ENCODE measurements around the gene IL20RB. TPM values are rescaled to one million over a fixed set of nuclear protein-coding genes. Genes with fewer than 3 reads are reported as not detected.
"Not testable (repeated sequence)": the region's sequence is repeated elsewhere in the genome, so short reads cannot be mapped to it uniquely, and the experiment has no call there.

Gene IL20RB
- total RNA-seq, 1 experiment from 2014 or later: 3.3 TPM

GRCh38 chr3:136939489-136939888 is 18.3 kb upstream of the IL20RB start:
- in situ Hi-C loops (cut with HindIII; ENCODE audit: low sequenced_read_pairs): no loop called here
- DNase-seq (ENCODE audit: low spot score): no peak

- DNase-seq (ENCODE audit: low spot score): no peak
- in situ Hi-C loops (cut with HindIII; ENCODE audit: low sequenced_read_pairs): no loop called here
Observed at GRCh38 chr3:136942803-136943202, 15.0 kb upstream of the IL20RB start.

- no peak for DNase-seq (ENCODE audit: low spot score)
- in situ Hi-C loops (cut with HindIII; ENCODE audit: low sequenced_read_pairs): no loop called here
Observed at GRCh38 chr3:136943436-136943835, 14.3 kb upstream of the IL20RB start.

DNA sequence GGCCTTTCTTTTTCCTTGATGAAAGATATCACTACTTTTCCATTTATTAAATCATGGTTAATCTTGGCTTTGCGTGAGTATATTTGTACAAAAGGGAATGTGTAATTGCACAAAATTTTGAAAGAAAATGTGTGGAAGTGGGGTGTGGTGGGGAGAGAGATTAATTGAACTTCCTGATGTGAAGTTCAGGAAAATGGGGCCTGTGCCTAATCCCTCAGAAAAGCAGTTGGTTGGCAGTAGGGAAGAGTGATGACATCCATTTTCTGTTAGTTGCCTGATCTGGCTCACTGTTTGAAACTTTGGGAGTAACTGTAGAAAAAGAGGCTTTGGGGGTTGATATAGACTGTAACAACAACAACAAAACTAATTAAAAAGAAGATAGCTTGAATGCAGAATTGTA is 10.8 kb upstream of the IL20RB start:
- in situ Hi-C loops (cut with HindIII; ENCODE audit: low sequenced_read_pairs): no loop called here
- DNase-seq (ENCODE audit: low spot score): no peak

- in situ Hi-C loops (cut with HindIII; ENCODE audit: low sequenced_read_pairs): no loop called here
- DNase-seq (ENCODE audit: low spot score): no peak
Observed at GRCh38 chr3:136947477-136947876, 10.3 kb upstream of the IL20RB start.

- in situ Hi-C loops (cut with HindIII; ENCODE audit: low sequenced_read_pairs): no loop called here
- no peak for DNase-seq (ENCODE audit: low spot score)
Observed at GRCh38 chr3:136949146-136949545, 8.6 kb upstream of the IL20RB start.

DNA sequence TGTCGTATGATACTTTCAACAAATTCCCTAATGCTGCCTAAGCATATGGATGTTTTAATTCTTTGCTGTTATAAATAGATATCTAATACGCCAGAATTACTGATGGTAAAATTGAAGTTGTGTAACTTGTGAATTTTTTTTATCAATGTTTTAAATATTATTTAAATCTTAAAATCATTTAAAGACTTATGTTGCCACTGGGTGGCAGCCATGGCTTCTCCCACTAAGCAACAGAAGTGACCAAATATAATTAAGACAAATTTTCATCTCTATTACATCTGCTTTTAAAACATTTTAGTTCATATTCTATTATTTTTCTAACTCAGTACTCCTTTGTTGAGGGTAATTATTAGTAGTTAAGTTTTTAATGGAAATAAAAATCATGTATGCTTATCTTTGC is 8.1 kb upstream of the IL20RB start:
- no peak for DNase-seq (ENCODE audit: low spot score)
- in situ Hi-C loops (cut with HindIII; ENCODE audit: low sequenced_read_pairs): no loop called here

- DNase-seq (ENCODE audit: low spot score): no peak
- in situ Hi-C loops (cut with HindIII; ENCODE audit: low sequenced_read_pairs): no loop called here
Observed at GRCh38 chr3:136950623-136951022, 7.2 kb upstream of the IL20RB start.

DNA sequence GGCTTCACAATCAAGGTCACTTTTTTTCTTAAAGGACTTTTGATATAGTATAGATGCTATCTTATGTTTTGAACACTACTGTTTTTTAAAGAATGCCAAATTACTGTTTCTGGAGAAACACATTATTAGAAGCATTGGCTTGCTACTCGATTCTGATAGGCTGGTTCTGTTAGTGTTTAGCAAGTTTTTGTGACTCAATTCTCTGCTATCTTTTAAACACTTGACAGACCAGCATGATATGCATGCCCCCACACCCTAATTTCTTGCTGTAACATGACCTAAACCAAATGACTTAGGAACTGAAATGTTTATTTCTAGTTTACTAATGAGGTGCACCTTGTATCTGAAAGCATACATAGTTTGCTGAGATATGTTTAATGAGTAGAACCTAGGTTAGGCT is 5.5 kb upstream of the IL20RB start:
- DNase-seq (ENCODE audit: low spot score): no peak
- in situ Hi-C loops (cut with HindIII; ENCODE audit: low sequenced_read_pairs): no loop called here

GRCh38 chr3:136954251-136954650 is 3.5 kb upstream of the IL20RB start:
- DNase-seq (ENCODE audit: low spot score): no peak
- in situ Hi-C loops (cut with HindIII; ENCODE audit: low sequenced_read_pairs): no loop called here

GRCh38 chr3:136954980-136955780 is 2.6 kb upstream of the IL20RB start:
- DNase-seq (ENCODE audit: low spot score): no peak
- in situ Hi-C loops (cut with HindIII; ENCODE audit: low sequenced_read_pairs): no loop called here

DNA sequence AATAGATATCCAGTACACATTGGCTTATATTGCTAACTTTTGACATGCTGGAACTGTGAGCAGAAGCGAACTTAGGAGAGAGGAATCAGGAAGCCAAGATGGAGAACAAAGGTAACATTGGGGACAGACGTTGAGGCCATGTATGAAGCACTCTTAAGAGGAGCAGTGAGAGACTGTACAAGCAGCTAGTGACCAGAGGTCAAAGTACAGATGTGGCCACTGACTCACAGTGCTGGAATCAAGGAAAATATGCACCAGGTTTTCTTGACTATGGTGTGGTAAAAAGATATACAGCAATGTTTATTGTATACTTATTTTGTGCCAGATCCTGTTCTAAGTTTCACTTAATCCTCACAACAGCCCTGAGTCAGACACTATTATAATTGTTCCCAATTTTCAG is 2.0 kb upstream of the IL20RB start:
- in situ Hi-C loops (cut with HindIII; ENCODE audit: low sequenced_read_pairs): no loop called here
- DNase-seq (ENCODE audit: low spot score): no peak

DNA sequence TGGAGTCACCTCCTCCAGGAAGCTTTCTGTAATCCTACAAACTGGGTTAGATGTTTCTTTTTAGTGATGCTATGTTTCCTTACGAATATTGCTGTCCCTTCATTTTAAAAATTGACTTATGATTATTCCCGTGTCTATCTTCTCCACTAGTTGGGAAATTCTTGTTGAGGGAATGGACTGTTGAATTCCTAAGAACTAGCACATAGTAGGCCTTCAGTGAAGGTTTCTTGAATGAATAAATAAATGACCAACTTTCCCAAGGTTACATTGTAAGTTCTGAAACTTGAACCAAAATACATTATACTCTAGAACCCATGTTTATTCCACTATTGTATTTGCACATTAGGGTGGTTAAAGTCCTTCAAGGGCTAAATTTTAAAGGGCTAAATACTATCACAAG is 812 bp upstream of the IL20RB start:
- no peak for DNase-seq (ENCODE audit: low spot score)
- in situ Hi-C loops (cut with HindIII; ENCODE audit: low sequenced_read_pairs): no loop called here

DNA sequence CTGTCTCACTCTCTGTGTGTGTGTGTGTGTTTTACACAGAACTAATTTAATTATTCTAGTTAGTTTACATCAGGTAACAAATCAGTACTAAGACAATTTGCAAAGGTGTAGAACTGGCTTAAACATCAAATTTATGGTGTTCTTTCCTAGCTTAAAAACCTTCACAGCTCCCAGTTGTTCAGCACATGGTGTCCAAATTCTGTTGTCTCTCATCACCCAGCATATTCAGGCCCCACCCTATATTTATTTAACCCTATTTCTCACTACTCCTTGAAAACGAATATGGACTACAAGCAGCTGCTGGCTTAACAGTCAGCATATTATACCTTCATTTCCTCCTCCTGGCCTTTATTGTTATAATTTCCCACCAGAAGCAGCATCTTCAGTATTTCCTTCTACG is 1.2 kb downstream of the IL20RB start:
- in situ Hi-C loops (cut with HindIII; ENCODE audit: low sequenced_read_pairs): no loop called here
- no peak for DNase-seq (ENCODE audit: low spot score)

DNA sequence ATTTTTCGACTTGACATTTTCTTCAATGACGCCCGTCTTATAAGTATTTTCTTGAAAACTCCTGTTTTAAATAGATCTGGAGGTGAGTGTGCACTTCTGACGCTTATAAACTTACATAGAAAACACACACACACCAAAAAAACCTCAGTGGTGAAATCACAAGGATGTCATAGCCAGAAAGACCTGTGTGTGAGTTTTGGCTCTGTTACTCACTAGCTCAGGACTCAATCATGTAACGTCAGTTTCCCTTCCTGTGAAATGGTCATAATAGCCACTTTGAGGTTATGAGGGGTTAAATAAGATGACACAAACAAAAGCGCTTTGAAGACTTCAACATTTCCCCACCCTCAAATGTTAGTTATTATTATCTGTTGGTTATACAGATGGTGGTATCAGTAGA is 1.8 kb downstream of the IL20RB start:
- in situ Hi-C loops (cut with HindIII; ENCODE audit: low sequenced_read_pairs): no loop called here
- DNase-seq (ENCODE audit: low spot score): no peak

- DNase-seq (ENCODE audit: low spot score): no peak
- in situ Hi-C loops (cut with HindIII; ENCODE audit: low sequenced_read_pairs): no loop called here
Observed at GRCh38 chr3:136960838-136961836, 3.4 kb downstream of the IL20RB start.

GRCh38 chr3:136962927-136963326 is 5.1 kb downstream of the IL20RB start:
- in situ Hi-C loops (cut with HindIII; ENCODE audit: low sequenced_read_pairs): no loop called here
- no peak for DNase-seq (ENCODE audit: low spot score)

DNA sequence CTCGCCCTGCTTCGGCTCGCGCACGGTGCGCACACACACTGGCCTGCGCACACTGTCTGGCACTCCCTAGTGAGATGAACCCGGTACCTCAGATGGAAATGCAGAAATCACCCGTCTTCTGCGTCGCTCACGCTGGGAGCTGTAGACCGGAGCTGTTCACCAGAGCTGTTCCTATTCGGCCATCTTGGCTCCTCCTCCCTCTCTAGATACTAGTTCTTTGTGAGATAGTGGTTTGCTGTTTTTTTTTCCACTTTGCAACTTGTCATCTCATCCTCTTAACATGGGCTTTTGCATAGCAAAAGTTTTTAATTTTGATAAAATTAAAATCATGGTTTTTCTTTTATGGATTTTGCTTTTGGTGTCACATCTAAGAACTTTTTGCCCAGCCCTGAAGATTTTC is 11.8 kb downstream of the IL20RB start:
- in situ Hi-C loops (cut with HindIII; ENCODE audit: low sequenced_read_pairs): not testable (repeated sequence)

DNA sequence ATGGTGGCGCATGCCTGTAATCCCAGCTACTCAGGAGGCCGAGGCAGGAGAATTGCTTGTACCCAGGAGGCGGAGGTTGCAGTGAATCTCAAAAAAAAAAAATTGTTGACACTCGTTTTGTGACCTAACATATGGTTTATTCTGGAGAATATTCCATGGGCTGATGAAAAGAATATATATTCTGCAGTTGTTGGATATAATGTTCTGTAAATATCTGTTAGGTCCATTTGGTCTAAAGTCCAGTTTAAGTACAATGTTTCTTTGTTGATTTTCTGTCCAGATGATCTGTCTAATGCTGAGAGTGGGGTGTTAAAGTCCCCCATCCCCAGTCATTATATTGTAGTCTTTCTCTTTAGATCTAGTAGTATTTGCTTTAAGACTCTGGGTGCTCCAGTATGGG is 15.6 kb downstream of the IL20RB start:
- in situ Hi-C loops (cut with HindIII; ENCODE audit: low sequenced_read_pairs): no loop called here
- no peak for DNase-seq (ENCODE audit: low spot score)

More for the DNA sequence above, 11.8 kb downstream of the IL20RB start:
- not testable (repeated sequence) for DNase-seq (ENCODE audit: low spot score)

DNA sequence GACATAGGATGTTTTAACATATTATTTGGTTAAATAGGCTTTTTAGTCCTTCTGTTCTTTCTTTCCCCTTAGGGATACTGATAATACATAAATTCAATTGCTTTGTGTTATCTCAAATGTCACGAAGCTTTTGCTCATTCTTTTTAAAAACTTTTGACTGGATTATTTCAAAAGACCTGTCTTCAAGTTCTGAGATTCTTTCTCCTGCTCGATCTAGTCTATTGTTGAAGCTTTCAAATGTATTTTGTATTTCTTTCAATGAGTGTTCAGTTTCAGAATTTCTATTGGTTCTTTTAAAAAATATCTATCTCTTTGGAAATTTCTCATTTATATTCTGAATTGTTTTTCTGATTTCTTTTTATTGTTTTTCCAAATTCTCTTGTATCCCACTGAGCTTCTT is 16.9 kb downstream of the IL20RB start:
- DNase-seq (ENCODE audit: low spot score): no peak
- in situ Hi-C loops (cut with HindIII; ENCODE audit: low sequenced_read_pairs): no loop called here

All from G401 (cell line).